HG03045 (cell line): ENCODE data around the gene TMEM169.

Experiments used
- ATAC-seq: cut with Tn5 transposase; IDR thresholded peaks from one replicate; pipeline ENCODE4 v1.9.1; 2021; ENCODE audit warnings: mild to moderate bottlenecking, moderate library complexity; ENCODE audit not compliant: unreplicated experiment

The TMEM169 gene

DNA sequence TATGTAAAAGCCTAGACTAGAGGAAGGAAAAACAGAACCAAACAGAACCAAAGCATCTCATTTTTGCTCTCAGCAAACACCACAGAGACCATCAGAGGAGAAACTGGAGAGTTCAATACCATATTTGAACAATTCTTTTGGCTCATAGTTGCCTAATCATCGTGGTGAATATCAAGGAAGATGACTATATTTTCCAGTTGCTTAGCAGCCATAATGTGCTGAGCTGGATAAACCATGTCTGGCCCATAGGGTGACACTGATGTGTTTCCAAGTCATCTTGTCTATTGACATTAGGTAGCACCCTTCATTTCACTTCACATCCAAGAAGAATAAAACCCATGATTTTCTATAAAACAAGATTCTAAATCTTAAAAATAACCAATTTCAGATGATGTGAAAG is 21.5 kb downstream of the TMEM169 start:
- no peak for ATAC-seq

DNA sequence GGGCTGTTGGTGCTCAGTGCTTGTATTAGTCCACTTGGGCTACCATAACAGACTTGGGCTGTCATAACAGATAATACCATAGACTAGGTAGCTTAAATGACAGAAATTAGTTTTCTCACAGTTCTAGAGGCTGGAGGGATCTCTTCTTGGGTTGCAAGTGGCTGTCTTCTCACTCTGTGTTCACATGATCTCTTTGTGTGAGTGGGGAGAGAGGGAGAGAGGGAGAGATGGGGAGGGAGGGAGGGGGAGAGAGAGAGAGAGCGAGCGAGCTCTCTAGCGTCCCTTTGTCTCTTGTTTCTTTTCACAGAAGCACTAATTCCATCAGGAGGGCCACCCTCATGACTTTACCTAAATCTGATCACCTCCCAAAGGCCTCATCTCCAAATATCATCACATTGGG is 23.0 kb downstream of the TMEM169 start:
- no peak for ATAC-seq

DNA sequence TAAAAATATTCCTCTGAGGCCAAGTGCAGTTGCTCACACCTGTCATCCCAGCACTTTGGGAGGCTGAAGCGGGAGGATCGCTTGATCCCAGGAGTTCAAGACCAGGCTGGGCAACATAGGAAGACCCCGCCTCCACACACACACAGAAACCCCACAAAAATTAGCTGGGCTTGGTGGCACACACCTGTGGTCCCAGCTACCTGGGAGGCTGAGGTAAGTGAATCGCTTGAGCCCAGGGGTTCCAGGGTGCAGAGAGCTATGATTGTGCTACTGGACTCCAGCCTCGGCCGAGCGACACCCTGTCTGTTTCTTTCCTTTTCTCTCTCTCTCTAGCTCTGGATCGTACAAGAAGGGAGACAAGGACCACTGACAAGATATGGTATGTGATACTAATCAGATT is 25.6 kb downstream of the TMEM169 start:
- no peak for ATAC-seq

DNA sequence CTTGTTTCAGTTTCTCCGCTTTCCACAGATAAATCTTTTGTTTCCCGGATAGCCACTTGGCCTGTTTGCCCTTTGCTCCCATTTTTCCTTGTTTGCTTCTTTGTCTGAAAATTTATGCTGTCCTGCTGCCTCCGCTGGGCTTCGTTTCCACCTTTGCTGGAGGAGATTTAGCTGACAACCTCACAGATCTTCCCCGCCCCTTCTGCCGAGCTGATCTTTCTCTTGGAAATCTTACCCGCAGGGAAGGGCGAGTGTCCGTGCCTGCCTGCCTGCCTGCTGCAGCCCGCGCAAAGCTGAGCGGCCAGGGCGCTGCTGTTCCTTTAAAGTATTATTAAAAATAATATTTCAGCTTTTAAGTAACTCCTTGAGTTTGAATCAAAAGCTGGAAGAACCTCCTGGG is 26.0 kb downstream of the TMEM169 start:
- no peak for ATAC-seq

DNA sequence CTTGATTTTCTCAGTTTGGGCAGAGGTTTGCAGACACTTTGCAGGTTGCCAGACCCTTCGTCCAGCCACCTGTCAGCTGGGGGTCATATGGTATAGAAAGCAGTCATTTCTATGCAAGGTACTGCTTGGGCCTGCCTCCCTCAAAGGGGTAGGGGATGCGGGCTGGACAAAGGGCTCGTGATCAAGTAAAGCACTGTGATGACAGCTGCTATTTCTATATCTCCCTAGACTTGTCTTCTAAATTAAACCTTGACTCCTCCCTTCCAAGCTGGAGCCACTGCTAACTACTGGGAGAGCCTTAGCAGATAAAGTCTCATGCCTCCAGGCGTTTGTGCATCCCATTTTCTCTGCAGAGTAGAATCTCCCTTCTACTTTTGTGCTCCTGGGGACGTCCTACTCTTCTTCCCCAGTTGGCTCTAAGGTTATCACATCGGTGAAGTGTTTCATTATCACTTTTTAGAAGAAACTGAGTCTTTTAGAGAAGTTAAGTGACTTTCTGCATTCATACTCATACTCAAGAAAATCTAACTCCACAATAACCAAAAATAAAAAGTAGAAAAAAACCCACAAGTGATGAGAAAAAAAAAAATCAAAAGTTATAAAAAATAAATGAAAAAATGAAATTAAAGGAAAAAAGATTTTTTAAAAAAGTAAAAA is 26.7 kb downstream of the TMEM169 start:
- ATAC-seq = no peak

DNA sequence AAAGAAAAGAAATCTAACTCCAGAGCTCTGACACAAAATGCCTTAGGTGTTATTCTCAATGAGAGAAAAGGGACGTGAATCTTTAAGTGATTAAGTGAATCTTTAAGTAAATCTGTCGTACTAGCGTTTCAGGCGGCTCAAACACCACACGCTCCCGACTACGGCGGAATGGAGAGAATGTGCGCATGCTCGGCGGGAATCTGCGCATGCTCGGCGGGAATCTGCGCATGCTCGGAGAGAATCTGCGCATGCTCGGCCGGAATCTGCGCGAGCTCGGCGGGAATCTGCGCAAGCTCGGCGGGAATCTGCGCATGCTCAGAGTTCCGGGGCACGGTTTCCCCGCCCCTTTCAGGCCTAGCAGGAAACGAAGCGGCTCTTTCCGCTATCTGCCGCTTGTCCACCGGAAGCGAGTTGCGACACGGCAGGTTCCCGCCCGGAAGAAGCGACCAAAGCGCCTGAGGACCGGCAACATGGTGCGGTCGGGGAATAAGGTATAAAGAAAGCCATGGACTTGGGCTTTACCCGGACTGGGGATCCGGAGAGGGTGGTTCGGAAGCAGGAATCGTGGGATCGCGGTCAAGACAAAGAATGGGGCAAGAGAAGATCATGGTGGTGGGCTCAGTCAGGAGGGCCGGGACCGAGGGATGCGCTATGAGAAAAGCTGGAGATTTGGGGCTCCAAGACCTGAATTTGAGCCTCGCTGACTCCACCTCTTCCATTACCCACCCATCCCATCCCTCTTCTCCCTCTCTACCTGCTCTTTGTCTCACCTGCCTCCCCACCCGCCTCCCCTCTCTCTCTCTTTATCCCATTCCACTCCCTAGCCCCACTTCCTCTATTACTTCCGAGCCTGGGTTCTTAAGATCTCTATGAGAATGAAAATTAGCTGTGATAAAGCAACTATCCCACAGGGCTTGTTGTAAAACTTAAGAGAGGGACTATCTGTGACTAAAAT is 27.5 kb downstream of the TMEM169 start, which contains the start of gene XRCC5:
Gene XRCC5, plus strand, starts transcription at position 382 of the 955 bp plus-strand sequence. Its CDS starts 89 bp downstream, at position 471.
- ATAC-seq = peak; percentile 54

DNA sequence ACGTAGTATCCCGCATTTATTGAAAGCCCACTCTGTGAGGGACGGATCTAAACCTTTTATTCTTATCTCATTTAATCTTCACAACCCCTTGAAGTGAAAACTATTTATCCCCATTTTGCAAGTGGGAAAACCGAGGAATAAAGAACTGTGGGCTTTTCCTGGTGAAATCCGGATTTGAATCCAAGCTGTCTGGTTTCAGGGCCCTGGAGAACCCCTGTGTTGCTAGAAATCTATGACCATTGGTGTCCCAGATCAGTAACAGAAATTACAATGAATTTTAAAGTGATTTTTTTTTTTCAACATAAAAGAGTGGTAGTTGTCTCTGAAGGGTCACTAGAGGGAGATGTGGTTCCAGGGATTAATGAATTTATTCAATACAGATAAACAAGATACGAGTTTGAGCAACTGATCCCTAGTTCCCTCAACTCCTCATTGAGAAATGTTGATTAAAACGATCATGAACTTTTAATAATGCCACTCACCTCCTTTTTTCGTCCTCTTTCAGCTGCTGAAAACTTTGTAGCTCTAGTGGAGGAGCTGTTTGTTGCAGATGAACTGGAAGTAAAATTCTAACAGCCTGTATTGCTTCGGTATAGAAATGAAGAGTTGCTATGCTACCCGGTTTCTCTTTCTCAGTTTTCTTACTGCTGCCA is 28.4 kb downstream of the TMEM169 start:
- ATAC-seq = no peak

DNA sequence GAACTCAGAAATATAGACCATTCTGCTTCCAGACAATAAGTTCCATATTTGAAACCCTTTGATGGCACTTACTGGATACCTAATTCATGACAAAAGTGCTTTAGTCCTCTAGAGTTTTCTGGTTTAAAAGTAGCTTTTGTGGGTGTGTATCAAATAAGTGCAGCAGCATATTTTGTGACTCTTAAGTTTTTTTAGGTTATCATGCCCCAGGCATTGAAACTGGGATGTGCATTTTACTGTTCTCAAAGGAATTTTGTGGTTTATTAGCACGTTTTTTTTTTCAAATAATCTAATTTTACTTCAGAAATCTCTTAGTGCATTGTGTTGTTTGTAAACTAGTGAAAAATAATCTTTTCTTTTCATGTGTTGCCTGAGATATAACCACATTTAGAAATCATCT is 28.9 kb downstream of the TMEM169 start:
- no peak for ATAC-seq

DNA sequence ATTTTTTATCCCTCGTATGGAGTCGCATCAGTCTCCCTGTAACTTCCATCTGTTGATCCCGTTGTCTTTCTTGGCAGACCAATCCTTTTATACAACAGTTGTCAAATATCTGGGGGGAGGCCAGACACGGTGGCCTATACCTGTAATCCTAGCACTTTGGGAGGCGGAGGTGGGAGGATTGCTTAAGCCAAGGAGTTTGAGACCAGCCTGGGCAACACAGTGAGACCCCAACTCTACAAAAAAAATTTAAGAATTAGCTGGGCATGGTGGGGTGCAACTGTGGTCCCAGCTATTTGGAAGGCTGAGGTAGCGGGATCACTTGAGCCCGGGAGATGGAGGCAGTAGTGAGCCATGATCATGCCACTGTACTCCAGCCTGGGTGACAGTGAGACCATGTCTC is 29.4 kb downstream of the TMEM169 start:
- no peak for ATAC-seq

DNA sequence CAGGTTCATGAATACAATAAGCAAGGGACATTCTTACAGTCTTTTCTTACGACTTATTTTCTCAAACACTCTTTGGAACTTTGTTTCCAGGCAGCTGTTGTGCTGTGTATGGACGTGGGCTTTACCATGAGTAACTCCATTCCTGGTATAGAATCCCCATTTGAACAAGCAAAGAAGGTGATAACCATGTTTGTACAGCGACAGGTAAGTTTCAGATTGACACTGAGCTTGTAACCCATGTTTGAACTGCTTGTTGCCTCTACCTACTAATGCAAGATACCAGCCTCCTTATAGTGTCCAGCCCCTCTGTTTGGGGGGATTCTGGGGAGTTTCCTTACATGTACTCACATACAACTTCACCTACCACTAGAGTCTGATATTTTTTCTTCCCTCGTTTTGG is 31.2 kb downstream of the TMEM169 start:
- ATAC-seq = no peak

DNA sequence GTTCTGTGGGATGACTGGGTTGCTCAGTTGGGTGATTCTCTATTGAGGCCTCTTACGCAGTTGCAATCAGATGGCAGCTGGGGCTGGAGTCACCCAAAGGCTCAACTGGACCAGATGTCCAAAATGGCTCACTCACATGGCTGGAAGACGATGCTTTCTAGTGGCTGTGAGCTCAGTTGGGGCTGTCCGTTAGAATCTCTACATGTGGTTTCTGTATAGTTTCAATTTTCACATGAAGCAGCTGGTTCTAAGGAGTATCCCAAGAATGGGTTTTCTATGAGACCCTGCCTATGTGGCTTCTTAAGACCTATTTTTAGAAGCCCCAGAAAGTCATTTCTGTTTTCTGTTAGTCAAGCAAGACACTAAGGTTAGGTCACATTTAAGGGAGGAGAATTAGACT is 31.9 kb downstream of the TMEM169 start:
- ATAC-seq = peak; percentile 73

DNA sequence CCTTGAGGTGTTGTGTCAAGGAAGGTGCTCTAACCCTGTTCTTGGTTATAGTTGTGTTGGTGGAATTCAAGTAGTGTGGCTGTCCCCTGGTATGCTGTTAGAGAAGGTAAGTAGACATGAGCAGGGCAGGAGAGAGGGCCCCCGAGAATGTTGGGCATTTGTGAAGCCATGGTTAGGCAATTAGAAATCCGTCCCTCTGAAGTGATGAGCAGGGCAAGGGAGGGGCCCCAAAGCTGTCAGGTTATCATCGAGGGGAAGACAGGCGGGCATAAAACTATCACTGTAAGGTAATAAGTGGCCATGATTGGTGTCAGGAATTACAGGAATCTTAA is 32.6 kb downstream of the TMEM169 start:
- ATAC-seq = peak; percentile 0

DNA sequence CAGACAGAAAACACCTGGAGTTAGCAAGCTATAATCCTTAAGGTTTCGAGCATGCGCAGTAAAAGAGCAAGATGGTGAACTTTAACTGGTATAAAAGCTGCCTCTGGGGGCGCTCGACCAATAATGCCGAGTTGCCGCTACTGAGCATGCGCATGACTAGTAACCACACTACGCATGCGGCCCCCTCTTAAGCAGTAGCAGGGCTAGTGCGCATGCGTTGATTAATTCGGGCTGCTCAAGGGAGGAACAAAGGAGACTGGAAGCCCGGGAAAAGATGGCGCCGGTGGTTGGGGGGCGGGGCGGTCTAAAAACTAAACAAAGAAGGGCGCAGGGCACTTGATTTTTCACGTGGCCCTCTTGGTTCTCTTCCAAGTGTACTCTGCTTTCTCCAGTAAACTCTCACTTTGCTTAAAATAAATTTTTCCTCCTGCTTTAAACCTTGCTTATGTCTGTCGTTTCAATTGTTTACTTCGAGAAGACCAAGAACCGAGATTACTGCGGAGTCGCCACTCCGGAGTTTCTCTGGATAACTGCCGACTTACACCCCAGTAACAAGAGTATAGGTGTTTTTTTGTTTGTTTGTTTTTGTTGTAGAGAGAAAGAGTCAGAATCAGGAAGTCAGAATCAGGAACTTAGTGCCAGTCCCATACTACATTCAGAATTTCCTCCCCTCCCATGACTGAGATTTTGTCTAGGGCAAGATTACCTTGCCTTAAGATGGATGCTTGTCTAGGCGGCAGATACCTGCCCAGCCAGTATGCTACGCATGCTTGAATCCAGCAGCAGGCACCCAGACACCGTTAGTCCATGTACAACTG is 33.2 kb downstream of the TMEM169 start:
- peak; percentile 50 for ATAC-seq

DNA sequence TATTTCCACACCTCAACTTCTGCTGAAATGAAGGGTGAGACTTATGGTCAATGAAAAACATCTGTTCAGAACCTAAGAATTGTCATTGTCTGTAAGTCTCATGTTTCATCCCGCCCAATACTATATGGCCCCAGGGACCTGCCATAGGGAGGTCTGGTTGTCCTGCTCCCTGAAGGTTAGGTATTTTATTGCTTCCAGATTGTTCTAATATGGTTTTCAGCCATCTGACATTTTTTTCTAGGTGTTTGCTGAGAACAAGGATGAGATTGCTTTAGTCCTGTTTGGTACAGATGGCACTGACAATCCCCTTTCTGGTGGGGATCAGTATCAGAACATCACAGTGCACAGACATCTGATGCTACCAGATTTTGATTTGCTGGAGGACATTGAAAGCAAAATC is 34.7 kb downstream of the TMEM169 start:
- no peak for ATAC-seq

DNA sequence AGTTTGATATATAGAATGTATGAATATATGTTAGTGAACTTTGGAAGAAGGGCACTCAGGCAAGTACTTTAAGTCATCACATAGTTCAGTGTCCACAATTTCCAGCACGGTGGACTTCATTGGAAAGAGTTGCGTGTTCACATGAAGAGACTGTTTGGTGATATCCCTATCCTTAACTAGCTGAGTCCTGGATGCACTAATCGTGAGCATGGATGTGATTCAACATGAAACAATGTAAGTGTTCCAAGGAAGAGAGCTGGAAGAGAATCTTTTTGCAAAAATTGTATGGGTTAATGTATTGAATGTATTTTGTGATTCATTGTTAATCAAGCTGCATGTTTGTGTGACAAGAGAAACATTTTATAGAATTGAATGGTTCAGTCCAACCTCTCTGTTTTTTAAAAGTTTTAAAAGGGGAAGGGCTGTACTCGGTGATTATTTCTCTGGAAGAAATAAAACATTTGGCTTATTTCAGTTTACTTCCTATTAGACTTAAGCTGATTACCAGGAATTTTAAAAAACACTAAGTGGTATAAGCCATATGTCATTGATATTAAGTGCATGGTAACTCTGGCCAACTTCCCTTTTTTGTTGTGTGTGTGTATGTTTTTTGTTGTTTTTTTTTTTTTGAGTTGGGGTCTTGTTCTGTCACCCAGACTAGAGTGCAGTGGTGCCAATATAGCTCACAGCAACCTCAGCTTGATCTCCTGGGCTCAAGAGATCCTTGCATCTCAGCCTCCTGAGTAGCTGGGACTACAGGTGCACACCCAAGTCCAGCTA is 36.0 kb downstream of the TMEM169 start:
- ATAC-seq = no peak

DNA sequence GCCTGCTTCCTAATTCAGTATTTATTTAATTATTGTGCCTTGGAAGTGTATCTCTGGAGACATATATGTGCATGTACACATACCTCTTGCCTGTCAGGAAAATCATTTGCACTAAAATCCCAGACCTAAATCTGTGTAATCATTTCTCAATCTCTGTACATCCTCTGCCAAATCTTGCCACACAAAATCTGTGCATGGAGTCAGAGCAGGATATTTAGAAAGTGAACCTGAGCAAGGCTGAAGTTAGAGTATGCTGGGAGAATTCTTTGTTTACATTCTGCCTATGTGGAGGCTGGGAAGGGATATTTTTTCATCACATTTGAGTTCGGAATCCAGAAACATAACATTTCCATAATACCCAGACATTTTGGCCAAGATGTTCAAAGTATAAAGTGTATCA is 36.8 kb downstream of the TMEM169 start:
- no peak for ATAC-seq

DNA sequence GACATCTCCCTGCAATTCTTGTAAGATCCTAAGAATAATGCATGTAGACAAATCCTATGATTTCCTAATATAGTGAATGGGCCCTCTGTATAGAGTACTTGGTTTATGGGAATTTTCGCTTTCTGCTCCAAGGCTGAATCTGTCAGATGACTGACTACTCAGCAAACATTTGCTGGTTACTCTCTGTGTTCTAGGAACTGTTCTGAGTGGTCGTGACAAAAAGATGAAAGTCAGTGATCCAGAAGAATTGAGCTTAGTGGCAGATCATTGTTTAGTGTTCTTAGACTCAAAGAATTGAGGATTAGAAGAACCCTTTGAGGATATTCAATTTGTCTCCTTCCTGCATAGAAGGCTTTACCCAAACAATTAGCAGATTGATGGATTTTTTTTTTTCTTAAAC is 37.4 kb downstream of the TMEM169 start:
- no peak for ATAC-seq

DNA sequence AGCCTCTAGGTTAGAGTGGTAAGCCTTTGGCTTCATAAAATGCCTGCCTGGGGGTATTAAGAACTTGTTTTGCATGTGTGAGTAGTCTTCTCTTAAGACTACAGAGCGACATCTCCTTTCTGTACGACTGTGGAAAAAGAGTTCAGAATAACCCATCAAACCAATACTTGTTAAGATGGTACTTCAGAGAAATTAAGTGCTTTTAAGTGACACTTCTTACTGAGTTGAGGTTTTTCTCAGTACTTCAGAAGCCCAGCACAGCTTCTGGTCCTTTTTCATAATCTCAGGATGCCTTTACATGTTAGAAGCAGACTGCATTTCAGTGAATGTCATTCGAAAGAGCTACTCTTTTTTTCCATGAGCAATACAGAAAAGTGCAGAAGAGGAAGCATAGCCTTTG is 38.3 kb downstream of the TMEM169 start:
- ATAC-seq = no peak

DNA sequence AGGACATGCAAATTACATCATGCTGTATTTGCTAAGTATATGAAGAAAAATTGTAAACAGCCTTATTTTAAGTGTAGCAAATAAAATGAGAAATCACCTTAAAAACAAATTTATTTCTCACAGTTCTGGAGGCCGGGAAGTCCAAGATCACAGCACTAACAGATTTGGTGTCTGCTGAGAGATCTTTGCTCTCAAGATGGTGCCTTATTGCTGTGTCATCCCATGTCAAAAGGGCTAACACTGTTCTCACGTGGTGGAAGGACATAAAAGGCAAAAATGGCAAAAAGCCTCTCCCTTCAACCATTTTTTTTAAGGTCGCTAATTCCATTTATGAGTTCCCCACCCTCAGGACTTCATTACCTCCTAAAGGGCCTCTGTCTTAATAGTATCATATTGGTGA is 39.5 kb downstream of the TMEM169 start:
- ATAC-seq = no peak

DNA sequence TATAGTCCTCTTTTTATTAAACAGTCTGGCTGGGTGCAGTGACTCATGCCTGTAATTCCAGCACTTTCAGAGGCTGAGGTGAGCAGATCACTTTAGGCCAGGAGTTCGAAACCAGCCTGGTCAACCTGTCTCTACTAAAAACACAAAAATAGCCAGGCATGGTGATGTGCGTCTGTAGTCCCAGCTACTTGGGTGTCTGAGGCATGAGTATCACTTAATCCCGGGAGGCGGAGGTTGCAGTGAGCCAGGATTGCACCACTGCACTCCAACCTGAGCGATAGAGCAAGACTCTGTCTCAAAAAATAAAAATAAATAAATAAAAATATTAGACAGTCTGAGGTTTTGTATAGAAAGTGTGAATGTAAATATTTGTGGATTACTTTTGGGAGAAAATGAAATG is 45.2 kb downstream of the TMEM169 start:
- no peak for ATAC-seq
